K562 (cell line): ENCODE measurements around the gene PAFAH2. TPM values are rescaled to one million over a fixed set of nuclear protein-coding genes. Genes with fewer than 3 reads are reported as not detected.
A peak's percentile ranks its signal among the peaks of the same experiment; 100 is the strongest.

Source experiments
- ATAC-seq: fragments of 200-7000 bp; cut with Tn5 transposase; 3 replicates; pipeline ENCODE4 v1.9.1; 2020; ENCODE audit warnings: moderate library complexity
- BruUV-seq: library from RNA; stranded (reverse); fragments of 400-500 nt; replicated peaks from 2 replicates; lab custom pipeline; 2021; lab: Mats Ljungman, UMichigan
- CTCF ChIA-PET: fragments of 300-600 bp; formaldehyde crosslinking; extraction: SDS; loops from one replicate; lab custom pipeline; 2021; ENCODE audit warnings: low intra/inter-chr PET ratio; lab: Yijun Ruan, JAX
- POLR2A ChIA-PET: fragments of 300-600, 350-650 bp; sonication (Branson Sonifier 250); formaldehyde crosslinking; extraction: SDS; loops from one replicate; lab custom pipeline; 2021; ENCODE audit warnings: antibody characterized with exemption, inconsistent platforms; lab: Yijun Ruan, JAX
- DNase-seq, 4 experiments: peaks; one replicate each; pipeline versions ENCODE4 v3.0.0 to v3.0.0-alpha.2; 2011 to 2018; ENCODE audit warnings: low spot score in 3 of 4, mixed read lengths in 3 of 4; ENCODE audit errors: extremely low read depth in 1 of 4
- FAIRE-seq: peaks from 2 replicates; lab custom pipeline; 2011; peaks lifted over from hg19 to GRCh38; lab: Jason Lieb, UNC
- H2AFZ ChIP-seq: 2 replicates; pipeline ENCODE4 v1.6.0; 2011; ENCODE audit warnings: low read depth, low read length, control low read depth, inconsistent platforms
- H3K27ac ChIP-seq: fragments of 200-600 bp; 3 replicates; pipeline ENCODE4 v1.8.0; 2011; ENCODE audit warnings: low read depth, mild to moderate bottlenecking, control low read depth, inconsistent platforms, low read length, moderate library complexity, mixed read lengths; ENCODE audit errors: extremely low read depth
- H3K27me3 ChIP-seq, 2 experiments: fragments of 300-600 bp in 1 of 2; 2 replicates in 1 of 2; 3 replicates in 1 of 2; pipeline versions ENCODE4 v1.6.0 to v1.8.0; 2011; ENCODE audit warnings: inconsistent platforms in 2 of 2, low read length in 2 of 2, mild to moderate bottlenecking in 1 of 2, mixed read lengths in 1 of 2, moderate library complexity in 1 of 2; ENCODE audit not compliant: control insufficient read depth in 2 of 2, insufficient read depth in 2 of 2
- H3K36me3 ChIP-seq: fragments of 300-600 bp; 3 replicates; pipeline ENCODE4 v1.8.0; 2011; ENCODE audit warnings: mild to moderate bottlenecking, low read length, inconsistent platforms; ENCODE audit not compliant: control insufficient read depth, insufficient read depth
- H3K4me1 ChIP-seq, 2 experiments: fragments of 200-600 bp in 1 of 2; replicated peaks in 1 of 2; 2 replicates in 1 of 2; 3 replicates in 1 of 2; pipeline versions ENCODE4 v1.5.1 to v1.8.0; 2011; ENCODE audit warnings: inconsistent platforms in 2 of 2, low read length in 2 of 2, mild to moderate bottlenecking in 1 of 2, mixed read lengths in 1 of 2, moderate library complexity in 1 of 2; ENCODE audit not compliant: control insufficient read depth in 2 of 2, insufficient read depth in 2 of 2
- H3K4me2 ChIP-seq: 2 replicates; pipeline ENCODE4 v1.6.1; 2011; ENCODE audit warnings: low read length, control low read depth, inconsistent platforms, mixed read lengths; ENCODE audit not compliant: insufficient read depth
- H3K4me3 ChIP-seq: fragments of 200-600 bp; sonication (generic), shearing (Covaris generic); 2 replicates; pipeline ENCODE4 v1.5.1; 2016; ENCODE audit warnings: control low read depth, inconsistent platforms
- H3K79me2 ChIP-seq: fragments of 200-600 bp; 3 replicates; pipeline ENCODE4 v1.8.0; 2011; ENCODE audit warnings: low read length, inconsistent platforms; ENCODE audit not compliant: control insufficient read depth, insufficient read depth
- H3K9ac ChIP-seq, 2 experiments: 2 replicates each; pipeline versions ENCODE4 v1.6.0 to v1.6.1; 2011; ENCODE audit warnings: low read depth in 2 of 2, low read length in 2 of 2, control low read depth in 1 of 2, inconsistent platforms in 1 of 2, mild to moderate bottlenecking in 1 of 2, mixed read lengths in 1 of 2; ENCODE audit not compliant: insufficient read depth in 1 of 2
- H3K9me1 ChIP-seq: one replicate; pipeline ENCODE4 v1.6.0; 2011; ENCODE audit warnings: inconsistent platforms, mild to moderate bottlenecking, low read length, moderate library complexity; ENCODE audit not compliant: control insufficient read depth, insufficient read depth
- H3K9me3 ChIP-seq: replicated peaks from 2 replicates; pipeline ENCODE4 v1.5.1; 2011; ENCODE audit warnings: low read depth, low read length, inconsistent platforms; ENCODE audit not compliant: control insufficient read depth, insufficient read depth
- H4K20me1 ChIP-seq: replicated peaks from 2 replicates; pipeline ENCODE4 v1.6.1; 2011; ENCODE audit warnings: low read length, inconsistent platforms, mixed read lengths; ENCODE audit not compliant: control insufficient read depth, insufficient read depth
- CBFA2T3 ChIP-seq: fragments of 450-650 bp; IDR thresholded peaks from 2 replicates; pipeline ENCODE4 v1.6.1; 2017
- CEBPG ChIP-seq, 3 experiments: fragments of 200-800 bp in 1 of 3; sonication (Bioruptor generic) in 1 of 3; sonication (generic) in 1 of 3; formaldehyde crosslinking in 1 of 3; IDR thresholded peaks in 2 of 3; conservative IDR thresholded peaks in 1 of 3; 2 replicates each; pipeline versions ENCODE4 v1.6.1 to v1.8.0; 2016 to 2022; ENCODE audit warnings: missing compliant biosample characterization in 2 of 3, missing genetic modification characterization in 2 of 3, mild to moderate bottlenecking in 1 of 3, missing genetic modification reagents in 1 of 3
- E2F4 ChIP-seq: sonication (generic); formaldehyde crosslinking; IDR thresholded peaks from 2 replicates; pipeline ENCODE4 v1.8.0; 2022; ENCODE audit warnings: mild to moderate bottlenecking, low read depth, missing genetic modification reagents
- HMG20A ChIP-seq: fragments of 450-650 bp; formaldehyde crosslinking; conservative IDR thresholded peaks from 2 replicates; pipeline ENCODE4 v1.4.0; 2020; ENCODE audit warnings: mild to moderate bottlenecking, mixed read lengths
- MXI1 ChIP-seq: IDR thresholded peaks from 2 replicates; pipeline ENCODE4 v1.6.1; 2011; ENCODE audit warnings: low read depth, mild to moderate bottlenecking, improper control_type of control experiment, low read length
- NCOA2 ChIP-seq, 2 experiments: fragments of 450-650 bp; IDR thresholded peaks; 2 replicates each; pipeline ENCODE4 v1.6.1; 2018; ENCODE audit warnings: mild to moderate bottlenecking in 2 of 2, moderate library complexity in 1 of 2; ENCODE audit not compliant: partially characterized antibody in 2 of 2
- PTTG1 ChIP-seq: fragments of 450-650 bp; IDR thresholded peaks from 2 replicates; pipeline ENCODE4 v1.6.1; 2016; ENCODE audit warnings: low read depth, mild to moderate bottlenecking, missing genetic modification characterization, missing compliant biosample characterization
- TFAM ChIP-seq: fragments of 250-450 bp; sonication (Bioruptor Pico); conservative IDR thresholded peaks from 2 replicates; pipeline ENCODE4 v1.5.0; 2021; ENCODE audit warnings: mild to moderate bottlenecking, moderate library complexity
- ZBTB49 ChIP-seq: sonication (generic); formaldehyde crosslinking; IDR thresholded peaks from 2 replicates; pipeline ENCODE4 v1.8.0; 2022; ENCODE audit warnings: missing genetic modification reagents, mild to moderate bottlenecking, borderline replicate concordance
- ZNF444 ChIP-seq: fragments of 250-450 bp; sonication (Bioruptor Pico); IDR thresholded peaks from 2 replicates; pipeline ENCODE4 v1.4.0; 2020; ENCODE audit warnings: mild to moderate bottlenecking, moderate library complexity
- WGBS: fragments of 100-300 bp; shearing (Covaris generic); methylation state at CpG from one replicate; pipeline ENCODE4 v1.1.6; 2016; ENCODE audit warnings: low coverage, mixed read lengths; ENCODE audit not compliant: insufficient coverage; ENCODE audit errors: missing lambda C conversion rate; 5-methylcytosine and 5-hydroxymethylcytosine counted together
- in situ Hi-C: fragments of 300-500 bp; cut with MboI; formaldehyde crosslinking; loops from 4 replicates; pipeline ENCODE4 v1.15.0; 2018; ENCODE audit warnings: inconsistent platforms, mixed read lengths
- intact Hi-C: fragments of 100-400 bp; cut with micrococcal nuclease; formaldehyde crosslinking; loops from 2 replicates; pipeline ENCODE4 v1.14.2; 2022
- polyA plus RNA-seq, 8 experiments: library from polyadenylated mRNA; depleted of rRNA in 4 of 8; stranded (reverse) in 5 of 8; unstranded in 3 of 8; fragments of >200 nt; fragmentation: Nextera tagmentation in 2 of 8; fragmentation: Illumina TruSeq in 1 of 8; extraction: Ambion mirVana in 2 of 8; extraction: Trizol in 1 of 8; gene quantifications; 2 replicates each; pipeline versions ENCODE4 v1.2.1 to v1.2.3, GENCODE V29; 2011 to 2014; ENCODE audit warnings: inconsistent platforms in 1 of 8, missing spikeins in 1 of 8
- total RNA-seq, 7 experiments: library from RNA; depleted of rRNA in 6 of 7; stranded (reverse); fragments of >200 nt in 6 of 7; fragmentation: Illumina TruSeq in 2 of 7; extraction: Trizol in 2 of 7; gene quantifications; 2 replicates each; pipeline versions ENCODE4 v1.2.1 to v1.2.3, GENCODE V29; 2011 to 2021; ENCODE audit warnings: low replicate concordance in 1 of 7

PAFAH2 gene
- total and polyA plus RNA-seq, 9 of the 15 experiments (the other 6 are each of a cell fraction or from before 2014, with no cell fraction given) = 4.2 to 10.9 (median 6.8) TPM

- TF ChIP-seq HMG20A (CRISPR knock-in tag) (no peak), NCOA2 (IDR thresholded peaks at IDR 0.05; ENCODE audit: partially characterized antibody in 2 of 2) (no peak), TFAM (no peak)
- TF ChIP-seq, all 486 proteins: peak for 0
Observed at GRCh38 chr1:25945761-25946160, 52.1 kb downstream of the PAFAH2 start (continued).

GRCh38 chr1:25944986-25945385, 52.9 kb downstream of the PAFAH2 start:
- no peak overlapping the region for H3K9ac ChIP-seq
- no TSS peak for BruUV-seq
- FAIRE-seq (no peak), ATAC-seq (no peak), DNase-seq (no peak)
- in situ Hi-C loops (no loop called here), intact Hi-C loops (no loop called here)
- WGBS = 27% methylated on average over 3 of the region's 3 CpGs
- no peak overlapping the region for H3K27ac ChIP-seq
- no peaks in the 10 kb centered on the region for H4K20me1 ChIP-seq
- H3K36me3 ChIP-seq = no peaks in the 10 kb centered on the region
- POLR2A ChIA-PET = interaction anchor here (0.8 to 3.7 kb wide), 5 partner anchors 10 to 49 kb away, joined by 3 to 18 read pairs (median 5); no protein-coding TSS in a partner anchor
- H3K4me1 ChIP-seq = no peaks in the 10 kb centered on the region; a peak in 1 of 5 replicates
- H2AFZ ChIP-seq = no peak overlapping the region
- CTCF ChIA-PET = no interaction called here
- no peaks in the 10 kb centered on the region for H3K9me1 ChIP-seq
- TF ChIP-seq CEBPG (CRISPR knock-in tag; IDR thresholded peaks at IDR 0.05) (no peak), CEBPG (tag; conservative IDR thresholded peaks at IDR 0.05 in 1 of 2, IDR thresholded peaks at IDR 0.05 in 1 of 2) (0 out of 4 replicates have a peak, but pooled peaks of 1 of the 2 experiments have one; percentile 30), ZBTB49 (CRISPR knock-in tag) (no peak), E2F4 (CRISPR knock-in tag) (no peak), PTTG1 (tag) (no peak), ZNF444 (CRISPR knock-in tag) (no peak), CBFA2T3 (peak; percentile 25; the same call in 1 of the 2 replicates), MXI1 (no peak)
- no peaks in the 10 kb centered on the region for H3K27me3 ChIP-seq
- no peaks in the 10 kb centered on the region for H3K79me2 ChIP-seq
- peaks cover 10% of the 10 kb centered on the region for H3K9me3 ChIP-seq
- H3K4me3 ChIP-seq = no peak overlapping the region
- H3K4me2 ChIP-seq = no peak overlapping the region
